ENCODE measurements around the gene CUTA. TPM values are rescaled to one million over a fixed set of nuclear protein-coding genes. Genes with fewer than 3 reads are reported as not detected.
"Not testable (repeated sequence)": the region's sequence is repeated elsewhere in the genome, so short reads cannot be mapped to it uniquely, and the experiment has no call there.

Gene CUTA
- total RNA-seq, 8 experiments from 2014 or later = 196 to 327 (median 271) TPM

GRCh38 chr6:33377171-33377570 is 40.7 kb downstream of the CUTA start:
- H3K4me1 ChIP-seq (replicated peaks in 1 of 2) = no peaks in the 10 kb centered on the region
- H3K27ac ChIP-seq = no peak overlapping the region
- H3K4me3 ChIP-seq = no peak overlapping the region
- 94 to 100% (median 100%) methylated on average over 1 to 4 of the region's 4 CpGs; no CpG with 5 or more reads in 5 of the 10 experiments for WGBS, 10 experiments
- no peak for ATAC-seq (replicated peaks in 6 of 8)
- in situ Hi-C loops (cut with MboI; ENCODE audit: low pct_unique_long_range_greater_than_20kb in 2 of 9, low sequenced_read_pairs in 9 of 9, unreplicated experiment in 9 of 9) = no loop called here

GRCh38 chr6:33375143-33375671 is 42.7 kb downstream of the CUTA start:
- Histone ChIP-seq H3K27ac (no peak overlapping the region), H3K4me1 (replicated peaks in 1 of 2) (no peaks in the 10 kb centered on the region), H3K4me3 (no peak overlapping the region)
- 0 to 100% (median 80%) methylated on average over 1 to 9 of the region's 9 CpGs for WGBS, 10 experiments
- ATAC-seq (replicated peaks in 6 of 8) = peak in 4 of 8 experiments; percentile 67 to 91 (median 84)
- in situ Hi-C loops (cut with MboI; ENCODE audit: low pct_unique_long_range_greater_than_20kb in 2 of 9, low sequenced_read_pairs in 9 of 9, unreplicated experiment in 9 of 9) = no loop called here

- in situ Hi-C loops (cut with MboI; ENCODE audit: low pct_unique_long_range_greater_than_20kb in 2 of 9, low sequenced_read_pairs in 9 of 9, unreplicated experiment in 9 of 9) = no loop called here
- Histone ChIP-seq H3K27ac (no peak overlapping the region), H3K4me3 (no peak overlapping the region), H3K4me1 (replicated peaks in 1 of 2) (no peaks in the 10 kb centered on the region)
- 26 to 86% (median 65%) methylated on average over 2 to 6 of the region's 8 CpGs; no CpG with 5 or more reads in 2 of the 10 experiments for WGBS, 10 experiments
- ATAC-seq (replicated peaks in 6 of 8) = no peak
Measured at GRCh38 chr6:33373960-33374910, 43.7 kb downstream of the CUTA start.

GRCh38 chr6:33372526-33373123 is 45.3 kb downstream of the CUTA start:
- H3K4me3 ChIP-seq = no peak overlapping the region
- H3K27ac ChIP-seq = no peak overlapping the region
- no peaks in the 10 kb centered on the region for H3K4me1 ChIP-seq (replicated peaks in 1 of 2)
- ATAC-seq (replicated peaks in 6 of 8) = no peak
- in situ Hi-C loops (cut with MboI; ENCODE audit: low pct_unique_long_range_greater_than_20kb in 2 of 9, low sequenced_read_pairs in 9 of 9, unreplicated experiment in 9 of 9) = no loop called here
- 0 to 100% (median 40%) methylated on average over 1 to 4 of the region's 5 CpGs; no CpG with 5 or more reads in 1 of the 10 experiments for WGBS, 10 experiments

- WGBS, 10 experiments = 80 to 100% (median 93%) methylated on average over 1 to 5 of the region's 8 CpGs; no CpG with 5 or more reads in 4 of the 10 experiments
- H3K4me1 ChIP-seq (replicated peaks in 1 of 2); H3K4me3 ChIP-seq; H3K27ac ChIP-seq; in situ Hi-C loops (cut with MboI; ENCODE audit: low pct_unique_long_range_greater_than_20kb in 2 of 9, low sequenced_read_pairs in 9 of 9, unreplicated experiment in 9 of 9); ATAC-seq (replicated peaks in 6 of 8): not testable (repeated sequence)
Measured at GRCh38 chr6:33371901-33372300, 46.0 kb downstream of the CUTA start.

GRCh38 chr6:33367715-33368025 is 50.2 kb downstream of the CUTA start:
- ATAC-seq (replicated peaks in 6 of 8); H3K27ac ChIP-seq; in situ Hi-C loops (cut with MboI; ENCODE audit: low pct_unique_long_range_greater_than_20kb in 2 of 9, low sequenced_read_pairs in 9 of 9, unreplicated experiment in 9 of 9); H3K4me1 ChIP-seq (replicated peaks in 1 of 2); H3K4me3 ChIP-seq: not testable (repeated sequence)
- WGBS, 10 experiments = 50 to 100% (median 85%) methylated on average over 1 to 5 of the region's 5 CpGs; no CpG with 5 or more reads in 4 of the 10 experiments

GRCh38 chr6:33367009-33367714 is 50.7 kb downstream of the CUTA start:
- WGBS, 10 experiments = 71 to 100% (median 85%) methylated on average over 1 to 8 of the region's 8 CpGs
- in situ Hi-C loops (cut with MboI; ENCODE audit: low pct_unique_long_range_greater_than_20kb in 2 of 9, low sequenced_read_pairs in 9 of 9, unreplicated experiment in 9 of 9) = no loop called here
- no peak for ATAC-seq (replicated peaks in 6 of 8)
- peaks cover 2 to 4% of the 10 kb centered on the region in 2 donors for H3K4me1 ChIP-seq (replicated peaks in 1 of 2)
- H3K27ac ChIP-seq = no peak overlapping the region
- no peak overlapping the region for H3K4me3 ChIP-seq

Other genes starting within 250 kb of the CUTA start
- 1 to 10 TPM in 7 of 8 experiments, under 1 TPM in 1; 0.71 to 3.4 (median 2.0) TPM for gene COL11A2, start 225.6 kb downstream of the CUTA start, total RNA-seq
- 10 to 100 TPM; 19.3 to 52.0 (median 35.4) TPM for gene RXRB, start 217.4 kb downstream of the CUTA start, total RNA-seq
- gene SLC39A7, start 217.2 kb downstream of the CUTA start, total RNA-seq = 100 to 1,000 TPM in 6 of 8 experiments, 10 to 100 TPM in 2; 69.2 to 143 (median 132) TPM
- 10 to 100 TPM in 4 of 8 experiments, 1 to 10 TPM in 4; 8.7 to 26.6 (median 9.9) TPM for gene HSD17B8, start 213.5 kb downstream of the CUTA start, total RNA-seq
- 10 to 100 TPM; 17.2 to 43.0 (median 34.5) TPM for gene RING1, start 209.6 kb downstream of the CUTA start, total RNA-seq
- 10 to 100 TPM; 21.8 to 66.1 (median 33.8) TPM for gene VPS52, start 146.2 kb downstream of the CUTA start, total RNA-seq
- 1,000 to 10,000 TPM; 3,773 to 8,538 (median 6,042) TPM for gene RPS18, start 146.0 kb downstream of the CUTA start, total RNA-seq
- 1 to 10 TPM; 1.5 to 6.0 (median 5.1) TPM for gene B3GALT4, start 141.0 kb downstream of the CUTA start, total RNA-seq
- 100 to 1,000 TPM in 3 of 8 experiments, 10 to 100 TPM in 5; 31.4 to 108 (median 50.5) TPM for gene WDR46, start 128.9 kb downstream of the CUTA start, total RNA-seq
- gene PFDN6, start 128.5 kb downstream of the CUTA start, total RNA-seq = 100 to 1,000 TPM in 6 of 8 experiments, 10 to 100 TPM in 2; 88.9 to 168 (median 116) TPM
- gene RGL2, start 119.2 kb downstream of the CUTA start, total RNA-seq = 10 to 100 TPM; 11.4 to 80.6 (median 27.8) TPM
- gene TAPBP, start 104.0 kb downstream of the CUTA start, total RNA-seq = 10 to 100 TPM in 5 of 8 experiments, 1 to 10 TPM in 3; 5.2 to 95.0 (median 41.9) TPM
- gene ZBTB22, start 100.4 kb downstream of the CUTA start, total RNA-seq = 10 to 100 TPM in 7 of 8 experiments, 1 to 10 TPM in 1; 9.5 to 27.4 (median 18.9) TPM
- 10 to 100 TPM; 21.4 to 63.6 (median 37.4) TPM for gene DAXX, start 95.1 kb downstream of the CUTA start, total RNA-seq
- 10 to 100 TPM in 3 of 8 experiments, 1 to 10 TPM in 5; 1.1 to 49.4 (median 2.5) TPM for gene KIFC1, start 26.3 kb downstream of the CUTA start, total RNA-seq
- gene PHF1, start 7.1 kb downstream of the CUTA start, total RNA-seq = 10 to 100 TPM; 24.3 to 63.6 (median 44.4) TPM
- 10 to 100 TPM in 7 of 8 experiments, 1 to 10 TPM in 1; 5.4 to 21.0 (median 12.9) TPM for gene SYNGAP1, start 2.0 kb upstream of the CUTA start, total RNA-seq
- 10 to 100 TPM in 1 of 8 experiments, 1 to 10 TPM in 7; 4.2 to 12.5 (median 8.1) TPM for gene ZBTB9, start 36.5 kb upstream of the CUTA start, total RNA-seq
- gene BAK1, start 162.2 kb upstream of the CUTA start, total RNA-seq = 10 to 100 TPM in 5 of 8 experiments, 1 to 10 TPM in 3; 6.6 to 24.8 (median 11.1) TPM
- gene ITPR3, start 203.2 kb upstream of the CUTA start, total RNA-seq = 10 to 100 TPM in 3 of 8 experiments, 1 to 10 TPM in 1, under 1 TPM in 4; 0.11 to 36.3 (median 0.96) TPM